Ishikawa (cell line): Measurements from ENCODE around the gene C1orf210.

Source experiments
- CEBPB ChIP-seq: IDR thresholded peaks from 2 replicates; pipeline ENCODE4 v1.6.1; 2012
- EP300 ChIP-seq: IDR thresholded peaks from 2 replicates; pipeline ENCODE4 v1.6.1; 2012; ENCODE audit warnings: borderline replicate concordance
- NFIC ChIP-seq: IDR thresholded peaks from 2 replicates; pipeline ENCODE4 v1.6.1; 2012
- TAF1 ChIP-seq: IDR thresholded peaks from 2 replicates; pipeline ENCODE4 v1.6.1; 2012; ENCODE audit warnings: low read depth, mild to moderate bottlenecking
- TCF12 ChIP-seq: IDR thresholded peaks from 2 replicates; pipeline ENCODE4 v1.6.1; 2012; ENCODE audit warnings: low read depth
- YY1 ChIP-seq: IDR thresholded peaks from 2 replicates; pipeline ENCODE4 v1.6.1; 2012; ENCODE audit warnings: low read depth
- ZBTB7A ChIP-seq: IDR thresholded peaks from 2 replicates; pipeline ENCODE4 v1.6.1; 2012; ENCODE audit warnings: low read depth
- TF ChIP-seq, protein P1 (sequence below): IDR thresholded peaks from 2 replicates; pipeline ENCODE4 v1.6.1; 2012

DNA sequence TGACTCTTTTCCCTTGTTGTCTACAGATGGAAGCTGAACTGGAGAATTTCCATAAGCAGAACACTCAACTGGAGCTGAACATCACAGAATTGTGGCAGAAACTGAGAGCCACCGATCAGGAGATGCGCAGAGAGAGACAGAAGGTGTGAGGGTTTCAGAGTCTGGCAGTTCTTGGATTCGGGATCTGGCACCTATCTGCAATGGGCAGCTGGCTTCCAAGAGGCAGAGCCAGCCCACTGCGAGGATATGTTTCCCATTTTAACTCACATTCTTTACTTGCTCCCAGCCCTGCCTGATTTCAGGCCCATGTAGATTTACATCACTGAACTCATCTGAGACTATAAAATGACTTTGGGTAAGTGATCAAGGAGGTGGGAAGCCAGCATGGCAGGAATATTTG is 52.9 kb downstream of the C1orf210 start:
- no peak for TF ChIP-seq YY1
- TF ChIP-seq NFIC, result no peak
- TF ChIP-seq, protein P1, sequence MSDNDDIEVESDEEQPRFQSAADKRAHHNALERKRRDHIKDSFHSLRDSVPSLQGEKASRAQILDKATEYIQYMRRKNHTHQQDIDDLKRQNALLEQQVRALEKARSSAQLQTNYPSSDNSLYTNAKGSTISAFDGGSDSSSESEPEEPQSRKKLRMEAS, result no peak
- TF ChIP-seq ZBTB7A, result no peak
- TF ChIP-seq EP300, result no peak
- TF ChIP-seq CEBPB, result no peak
- TF ChIP-seq TCF12, result no peak
- TF ChIP-seq TAF1, result no peak
